ENCODE measurements around the gene SPAG5. TPM values are rescaled to one million over a fixed set of nuclear protein-coding genes. Genes with fewer than 3 reads are reported as not detected.

Gene SPAG5
- total RNA-seq, 1 donor from 2014 or later = 3.2 TPM

DNA sequence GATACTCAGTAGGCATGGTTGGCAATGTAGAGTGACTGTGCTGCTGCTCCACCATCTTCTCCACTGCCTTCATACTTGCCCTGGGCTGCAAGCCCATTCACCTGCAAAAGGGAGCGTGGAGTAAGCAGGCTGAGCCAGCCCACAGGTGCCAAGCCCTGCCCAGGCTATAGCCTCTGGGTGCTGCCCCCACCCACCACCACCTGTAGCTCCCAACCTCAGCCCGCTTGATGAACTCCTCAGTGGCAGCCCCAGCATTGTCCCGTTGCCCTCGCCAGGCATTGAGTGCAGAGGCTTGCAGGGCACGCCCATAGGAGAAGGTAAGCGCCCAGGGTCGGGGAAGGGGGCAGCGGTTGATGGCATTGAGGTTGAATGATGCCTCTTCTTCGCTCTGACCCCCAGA lies 25.3 kb downstream of the SPAG5 start:
- DNase-seq = no peak
- TF ChIP-seq, protein P1, sequence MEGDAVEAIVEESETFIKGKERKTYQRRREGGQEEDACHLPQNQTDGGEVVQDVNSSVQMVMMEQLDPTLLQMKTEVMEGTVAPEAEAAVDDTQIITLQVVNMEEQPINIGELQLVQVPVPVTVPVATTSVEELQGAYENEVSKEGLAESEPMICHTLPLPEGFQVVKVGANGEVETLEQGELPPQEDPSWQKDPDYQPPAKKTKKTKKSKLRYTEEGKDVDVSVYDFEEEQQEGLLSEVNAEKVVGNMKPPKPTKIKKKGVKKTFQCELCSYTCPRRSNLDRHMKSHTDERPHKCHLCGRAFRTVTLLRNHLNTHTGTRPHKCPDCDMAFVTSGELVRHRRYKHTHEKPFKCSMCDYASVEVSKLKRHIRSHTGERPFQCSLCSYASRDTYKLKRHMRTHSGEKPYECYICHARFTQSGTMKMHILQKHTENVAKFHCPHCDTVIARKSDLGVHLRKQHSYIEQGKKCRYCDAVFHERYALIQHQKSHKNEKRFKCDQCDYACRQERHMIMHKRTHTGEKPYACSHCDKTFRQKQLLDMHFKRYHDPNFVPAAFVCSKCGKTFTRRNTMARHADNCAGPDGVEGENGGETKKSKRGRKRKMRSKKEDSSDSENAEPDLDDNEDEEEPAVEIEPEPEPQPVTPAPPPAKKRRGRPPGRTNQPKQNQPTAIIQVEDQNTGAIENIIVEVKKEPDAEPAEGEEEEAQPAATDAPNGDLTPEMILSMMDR (IDR thresholded peaks at IDR 0.05) = no peak
- H3K27me3 ChIP-seq = no peaks in the 10 kb centered on the region
- H3K36me3 ChIP-seq = no peaks in the 10 kb centered on the region
- H3K4me3 ChIP-seq = no peak overlapping the region
- no peak for ATAC-seq
- peaks cover 24% of the 10 kb centered on the region for H3K4me1 ChIP-seq
- H3K9me3 ChIP-seq = no peaks in the 10 kb centered on the region
- intact Hi-C loops (cut with DNase I) = no loop called here
- H3K27ac ChIP-seq = no peak overlapping the region

DNA sequence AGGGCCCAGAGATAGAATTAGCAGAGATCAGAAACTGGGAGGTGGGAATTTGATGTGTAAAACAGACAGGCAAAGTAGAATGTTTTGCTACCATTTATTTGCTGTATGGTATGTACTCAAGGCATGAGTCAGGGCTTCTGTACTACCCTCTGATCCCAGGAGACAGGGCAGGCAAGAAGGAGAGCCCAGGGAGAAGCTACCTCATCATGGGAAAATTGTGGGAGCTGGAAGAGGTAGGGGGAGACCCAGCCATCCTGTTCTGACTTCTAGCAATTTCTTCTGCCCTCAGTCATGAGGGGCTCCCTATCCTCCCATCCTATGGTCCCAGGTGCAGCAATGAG lies 25.8 kb downstream of the SPAG5 start:
- Histone ChIP-seq H3K36me3 (no peaks in the 10 kb centered on the region), H3K9me3 (no peaks in the 10 kb centered on the region), H3K4me3 (no peak overlapping the region), H3K27me3 (no peaks in the 10 kb centered on the region), H3K27ac (no peak overlapping the region), H3K4me1 (peaks cover 24% of the 10 kb centered on the region)
- DNase-seq = no peak
- TF ChIP-seq, protein P1 (IDR thresholded peaks at IDR 0.05) = no peak
- ATAC-seq = no peak
- intact Hi-C loops (cut with DNase I) = no loop called here

DNA sequence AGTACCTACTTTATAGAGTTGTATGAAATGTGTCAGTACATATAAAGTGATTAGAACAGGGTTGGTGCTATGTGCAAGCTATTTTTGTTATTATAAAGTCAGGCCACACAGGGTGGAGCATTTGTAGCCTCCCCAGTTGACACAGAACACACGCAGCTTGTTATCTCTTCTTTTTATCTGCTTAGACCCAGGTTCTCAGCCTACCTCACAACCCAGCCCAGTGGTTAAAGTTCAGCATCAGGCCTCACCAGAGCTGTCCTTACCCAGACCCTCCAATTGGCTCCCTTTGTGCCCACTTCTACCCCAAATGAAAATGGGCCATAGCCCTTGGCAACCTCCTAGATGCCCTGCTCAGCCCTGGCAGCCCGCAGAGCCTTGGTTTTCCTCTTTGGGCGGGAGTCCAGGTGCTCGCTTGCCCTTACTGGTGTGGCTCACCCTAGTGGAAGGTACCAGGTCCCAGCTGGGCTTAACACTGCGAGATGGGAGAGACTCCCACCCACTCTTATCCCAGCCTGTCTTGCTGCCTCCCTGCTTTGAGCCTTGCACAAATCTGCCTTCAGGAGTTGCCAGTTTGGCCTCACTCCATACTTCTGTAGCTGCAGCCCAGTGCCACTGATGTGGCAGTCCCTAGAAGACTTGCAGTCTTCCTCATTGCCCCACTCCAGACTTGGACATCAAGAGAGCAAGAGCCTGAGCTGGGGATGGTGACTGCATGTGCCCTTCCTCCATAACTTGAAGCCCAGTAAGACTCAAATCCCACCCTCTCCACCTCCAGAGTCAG lies 26.4 kb downstream of the SPAG5 start:
- peaks cover 24% of the 10 kb centered on the region for H3K4me1 ChIP-seq
- peak overlapping the region; percentile 99 for H3K4me3 ChIP-seq
- no peaks in the 10 kb centered on the region for H3K27me3 ChIP-seq
- TF ChIP-seq, protein P1 (IDR thresholded peaks at IDR 0.05) = no peak
- DNase-seq (no peak), ATAC-seq (no peak)
- H3K27ac ChIP-seq = peak overlapping the region; percentile 86
- no peaks in the 10 kb centered on the region for H3K9me3 ChIP-seq
- H3K36me3 ChIP-seq = no peaks in the 10 kb centered on the region
- intact Hi-C loops (cut with DNase I) = no loop called here

DNA sequence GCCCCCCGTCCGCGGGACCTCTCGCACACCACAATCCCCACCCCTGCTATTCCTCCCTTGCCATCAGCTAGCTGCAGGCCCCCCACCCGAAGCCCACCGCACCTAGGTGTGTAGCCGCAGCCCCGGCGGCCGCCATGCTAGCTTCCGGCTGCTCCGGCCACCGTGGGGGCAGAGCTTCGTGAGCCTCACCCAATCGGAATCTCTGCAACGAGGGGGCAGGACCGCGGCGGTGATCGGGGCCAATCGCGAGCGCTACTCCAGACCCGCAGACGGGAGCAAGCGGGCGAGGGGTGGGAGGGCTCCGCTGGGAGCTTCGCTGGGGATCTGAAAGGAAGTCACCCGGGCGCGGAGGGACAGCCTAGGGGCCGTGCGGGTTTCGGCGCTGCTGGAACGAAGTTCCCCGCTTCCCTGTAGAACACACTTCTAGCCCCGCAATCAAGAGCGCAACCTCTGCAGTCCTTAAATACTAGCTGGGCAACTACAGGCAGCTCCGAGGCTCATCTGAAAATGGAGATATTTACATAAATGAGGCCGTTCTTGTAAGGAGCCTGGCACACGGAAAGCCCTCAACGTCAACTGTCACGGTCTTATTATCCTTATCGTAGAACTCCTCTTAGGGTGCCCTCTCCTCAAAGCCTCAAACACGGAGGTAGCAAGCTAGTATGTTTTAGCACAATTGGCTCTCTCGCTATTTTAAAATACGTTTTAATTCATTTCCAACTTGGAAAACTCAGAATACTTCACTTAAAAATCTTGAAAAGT lies 27.3 kb downstream of the SPAG5 start, which contains the start of gene PIGS:
Gene PIGS (minus strand): TSS at position 164 of the 762 bp plus-strand sequence. CDS start 28 bp downstream, at position 136.
- Histone ChIP-seq H3K4me1 (peaks cover 18% of the 10 kb centered on the region), H3K27ac (peak within 1 kb of the TSS; percentile 86), H3K9me3 (no peaks in the 10 kb centered on the region), H3K36me3 (no peaks in the 10 kb centered on the region), H3K4me3 (peak within 1 kb of the TSS; percentile 99), H3K27me3 (no peaks in the 10 kb centered on the region)
- peak; percentile 99 for ATAC-seq
- intact Hi-C loops (cut with DNase I) = no loop called here
- TF ChIP-seq, protein P1 (IDR thresholded peaks at IDR 0.05) = no peak
- DNase-seq = peak; percentile 98

DNA sequence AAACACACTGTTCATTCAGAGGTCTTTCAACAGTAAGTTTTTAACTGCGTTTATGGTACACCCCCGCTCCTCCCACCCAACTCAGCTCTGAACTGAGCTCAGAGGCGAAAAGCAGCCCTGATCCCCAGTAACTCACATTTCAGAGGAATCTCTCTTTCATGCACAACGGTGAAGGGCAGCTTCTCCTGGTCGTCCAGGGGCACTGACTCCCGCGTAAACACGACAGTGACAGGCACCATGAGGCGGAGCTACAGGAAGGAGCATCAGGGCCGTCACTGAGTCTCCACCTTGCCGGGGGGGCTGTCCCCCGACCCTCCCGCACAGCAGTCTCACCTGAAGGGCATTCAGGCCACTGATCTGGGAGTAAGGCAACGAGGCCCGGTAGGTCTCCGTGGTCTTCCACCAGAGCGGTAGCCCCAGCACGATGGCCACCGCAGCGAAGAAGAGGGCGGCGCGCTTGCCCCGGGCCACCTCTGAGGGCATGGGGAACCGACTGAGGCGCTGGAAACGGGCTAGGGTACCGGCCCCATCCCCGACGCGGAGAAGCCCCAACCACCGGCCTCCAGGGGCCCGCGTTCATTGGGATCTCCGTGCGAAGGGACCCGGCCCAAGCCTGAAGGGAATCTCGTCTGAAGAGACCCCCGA lies 28.0 kb downstream of the SPAG5 start:
- Histone ChIP-seq H3K4me3 (peak overlapping the region; percentile 99), H3K27me3 (no peaks in the 10 kb centered on the region), H3K9me3 (no peaks in the 10 kb centered on the region), H3K27ac (peak overlapping the region; percentile 86), H3K4me1 (peaks cover 18% of the 10 kb centered on the region), H3K36me3 (no peaks in the 10 kb centered on the region)
- TF ChIP-seq, protein P1 (IDR thresholded peaks at IDR 0.05) = no peak
- DNase-seq = no peak
- peak; percentile 45 for ATAC-seq
- intact Hi-C loops (cut with DNase I) = no loop called here

Data from upper lobe of right lung (tissue), 1 donor.